GM18868 (cell line): ENCODE results near the gene GTPBP6.
"Not testable (repeated sequence)": the region's sequence is repeated elsewhere in the genome, so short reads cannot be mapped to it uniquely, and the experiment has no call there.

ENCODE experiments used
- ATAC-seq: cut with Tn5 transposase; IDR thresholded peaks from one replicate; pipeline ENCODE4 v1.9.1; 2021; ENCODE audit warnings: mild to moderate bottlenecking, moderate library complexity; ENCODE audit not compliant: unreplicated experiment

Gene GTPBP6

GRCh38 chrX:292900-293897 is 25.4 kb downstream of the GTPBP6 start:
- no peak for ATAC-seq

DNA sequence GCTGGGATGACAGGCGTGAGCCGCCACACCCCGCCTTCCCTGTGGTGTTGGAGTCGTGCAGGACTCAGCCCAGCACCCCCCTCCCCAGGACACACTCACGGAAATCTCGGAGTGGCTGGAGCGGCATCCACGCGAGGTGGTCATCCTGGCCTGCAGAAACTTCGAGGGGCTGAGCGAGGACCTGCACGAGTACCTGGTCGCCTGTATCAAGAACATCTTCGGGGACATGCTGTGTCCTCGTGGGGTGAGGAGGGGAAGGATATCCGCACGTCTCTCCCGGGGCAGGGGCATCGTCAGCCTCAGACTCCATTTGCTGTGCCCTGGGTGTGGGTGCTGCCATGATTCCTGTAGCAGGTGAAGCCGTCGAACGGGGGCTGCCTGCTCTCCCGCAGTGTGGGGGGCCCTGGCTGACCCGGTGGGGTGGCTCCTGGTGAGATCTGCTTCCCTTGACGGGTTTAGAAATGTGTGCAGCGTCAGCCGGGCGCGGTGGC is 27.1 kb downstream of the GTPBP6 start:
- no peak for ATAC-seq

DNA sequence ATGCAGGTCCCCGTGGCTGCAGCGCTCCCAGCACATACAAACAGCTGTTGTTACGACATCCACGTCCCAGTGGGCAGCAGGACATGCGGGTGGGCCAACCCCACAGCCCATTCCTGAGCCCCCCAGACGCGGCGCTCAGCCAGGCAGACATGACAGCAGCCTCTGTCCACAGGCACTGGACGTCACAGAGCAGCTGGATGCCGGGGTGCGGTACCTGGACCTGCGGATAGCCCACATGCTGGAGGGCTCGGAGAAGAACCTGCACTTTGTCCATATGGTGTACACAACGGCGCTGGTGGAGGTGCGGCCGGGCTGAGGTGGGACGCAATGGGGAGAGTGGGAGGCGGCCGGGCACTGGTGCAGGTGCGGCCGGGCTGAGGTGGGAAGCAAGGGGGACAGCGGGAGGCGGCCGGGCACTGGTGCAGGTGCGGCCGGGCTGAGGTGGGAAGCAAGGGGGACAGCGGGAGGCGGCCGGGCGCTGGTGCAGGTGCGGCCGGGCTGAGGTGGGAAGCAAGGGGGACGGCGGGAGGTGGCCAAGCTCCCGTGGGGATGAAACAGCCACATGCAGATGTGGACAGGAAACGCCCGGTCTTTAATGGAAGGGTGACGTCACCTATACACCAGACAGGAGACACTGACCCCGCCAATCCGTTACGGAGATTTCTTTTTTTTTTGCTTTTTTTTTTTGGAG is 28.0 kb downstream of the GTPBP6 start:
- no peak for ATAC-seq

- ATAC-seq: no peak
Observed at GRCh38 chrX:288561-288991, 30.0 kb downstream of the GTPBP6 start.

GRCh38 chrX:287670-288069 is 30.9 kb downstream of the GTPBP6 start:
- ATAC-seq: no peak

GRCh38 chrX:285076-285677 is 33.4 kb downstream of the GTPBP6 start:
- ATAC-seq: no peak

GRCh38 chrX:283115-283845 is 35.3 kb downstream of the GTPBP6 start:
- ATAC-seq: peak; percentile 100

GRCh38 chrX:282000-282681 is 36.5 kb downstream of the GTPBP6 start:
- not testable (repeated sequence) for ATAC-seq

DNA sequence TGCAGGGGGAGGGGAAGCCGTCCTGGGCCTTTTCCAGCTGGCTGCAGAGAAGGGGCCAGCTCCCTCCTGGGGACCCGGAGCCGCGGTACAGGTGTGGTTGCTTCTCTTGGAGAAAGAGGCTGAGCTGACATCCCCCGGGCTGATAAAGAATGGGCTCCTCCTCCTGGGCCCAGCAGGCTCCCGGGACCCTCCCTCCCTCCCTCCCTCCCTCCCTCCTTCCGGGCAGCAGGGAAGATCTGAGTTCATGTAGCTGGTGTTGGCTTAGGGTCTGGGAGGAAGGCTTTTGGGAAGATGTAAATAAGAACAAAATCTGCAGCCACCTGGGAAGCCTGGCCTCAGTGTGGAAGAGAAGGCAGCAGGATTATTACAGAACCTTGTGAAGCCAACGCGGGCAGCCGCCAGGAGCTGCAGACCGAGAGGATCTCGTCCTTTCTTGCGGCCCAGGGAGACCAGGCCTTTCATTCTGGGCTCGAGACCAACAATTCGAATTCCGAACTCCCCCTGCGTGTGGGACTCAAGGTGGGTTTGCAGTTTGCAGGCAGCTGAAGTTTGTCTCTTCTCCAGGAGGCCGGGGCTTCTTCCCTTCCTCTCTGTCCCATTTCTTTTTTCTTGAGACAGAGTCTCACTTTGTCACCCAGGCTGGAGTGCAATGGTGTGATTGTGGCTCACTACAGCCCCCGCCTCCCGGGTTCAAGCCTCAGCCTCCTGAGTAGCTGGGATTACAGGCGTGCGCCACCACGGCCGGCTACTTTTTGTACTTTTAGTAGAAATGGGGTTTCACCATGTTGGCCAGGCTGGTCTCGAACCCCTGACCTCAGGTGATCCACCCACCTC is 37.2 kb downstream of the GTPBP6 start, which contains the start of gene PLCXD1:
TSS of gene PLCXD1 (plus strand) at position 216 of the 834 bp plus-strand sequence. CDS start 2,807 bp downstream, outside the sequence.
- ATAC-seq: no peak

GRCh38 chrX:280722-281121 is 37.9 kb downstream of the GTPBP6 start:
- not testable (repeated sequence) for ATAC-seq

GRCh38 chrX:279757-280604 is 38.6 kb downstream of the GTPBP6 start:
- ATAC-seq: not testable (repeated sequence)

- ATAC-seq: peak; percentile 18
Observed at GRCh38 chrX:276581-277201, 41.9 kb downstream of the GTPBP6 start.

DNA sequence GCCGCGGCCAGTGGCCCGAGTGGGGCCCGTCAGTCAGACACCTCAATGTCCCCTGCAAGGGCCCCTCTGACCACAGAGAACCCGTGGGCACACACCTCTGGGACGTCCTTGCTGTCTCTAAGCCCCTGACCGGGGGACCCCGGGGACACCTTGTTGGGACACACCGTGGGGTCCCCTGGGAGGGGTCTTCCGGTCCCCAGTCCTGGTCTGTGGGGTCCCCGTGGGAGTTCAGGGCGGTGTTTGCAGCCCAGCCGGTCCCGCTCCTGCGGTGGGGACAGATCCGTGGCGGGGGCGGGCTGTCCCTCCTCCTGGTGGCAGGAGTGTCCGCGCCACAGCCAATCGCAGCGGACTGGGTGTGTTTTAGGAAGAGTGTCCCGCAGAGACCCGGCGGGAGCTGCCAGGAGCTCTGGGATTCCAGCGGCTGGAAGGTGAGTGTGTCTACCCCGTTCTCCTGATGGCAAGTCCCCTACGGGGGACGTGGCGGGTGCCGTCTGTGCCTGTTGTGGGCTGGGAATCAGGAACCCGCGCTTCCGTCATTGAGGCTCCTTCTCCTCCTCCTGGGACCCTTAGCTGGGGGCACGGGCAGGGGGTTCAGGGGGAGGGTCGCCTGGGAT is 42.5 kb downstream of the GTPBP6 start:
- ATAC-seq: peak; percentile 76

DNA sequence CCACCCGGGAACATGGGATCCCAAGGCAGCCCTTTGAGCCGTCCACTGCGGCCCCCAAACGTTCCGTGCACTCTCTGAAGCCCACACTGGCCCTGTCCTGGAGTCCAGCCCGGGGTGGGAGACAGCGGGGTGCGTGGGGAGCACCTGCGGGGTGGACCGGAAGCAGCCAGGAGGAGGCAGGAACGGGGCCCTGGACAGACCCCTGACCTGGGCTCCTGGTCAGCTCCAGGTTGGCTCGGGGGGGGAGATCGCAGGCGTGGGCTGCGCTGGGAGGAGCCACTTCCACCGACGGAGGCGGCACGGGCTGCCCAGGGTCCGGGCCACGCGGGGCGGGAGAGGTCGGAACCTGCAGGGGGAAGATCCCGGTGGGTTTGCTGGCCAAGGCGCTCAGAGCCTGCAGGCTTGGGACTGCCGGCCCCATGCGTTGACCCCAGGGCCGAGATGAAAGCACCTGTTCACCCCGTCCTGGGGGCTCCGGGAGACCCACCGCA is 43.1 kb downstream of the GTPBP6 start:
- ATAC-seq: peak; percentile 19

DNA sequence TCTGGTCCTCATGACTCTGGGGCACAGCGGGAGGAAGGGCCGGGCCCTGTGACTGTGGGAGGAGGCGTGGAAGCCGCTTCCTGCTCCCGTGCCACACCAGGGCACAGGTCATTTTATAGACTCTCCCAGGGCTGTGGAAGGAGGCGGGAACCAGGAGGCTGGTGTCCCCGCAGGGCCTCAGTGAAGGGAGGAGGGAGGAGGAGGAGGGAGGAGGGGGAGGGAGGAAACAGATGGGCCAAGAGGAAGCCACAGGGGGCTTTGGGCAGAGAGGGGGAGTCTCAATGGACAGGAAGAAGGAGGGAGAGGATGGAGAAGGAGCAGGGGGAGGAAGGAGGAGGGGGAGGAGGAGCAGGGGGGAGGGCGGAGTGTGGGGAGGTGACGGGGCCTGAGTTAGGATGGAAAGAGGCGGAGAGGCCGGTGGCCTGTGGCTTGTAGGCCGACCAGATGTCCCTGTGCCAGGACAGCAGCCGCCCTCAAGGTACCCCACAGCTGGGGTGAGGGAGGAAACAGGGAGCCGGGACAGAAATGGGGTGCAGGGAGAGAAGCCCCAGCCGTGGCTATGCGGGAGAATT is 43.6 kb downstream of the GTPBP6 start:
- ATAC-seq: no peak

- ATAC-seq: no peak
Observed at GRCh38 chrX:270848-271367, 47.7 kb downstream of the GTPBP6 start.
